PFSK-1 (cell line): ENCODE results near the gene NALCN.

ENCODE experiments used
- FOXP2 ChIP-seq: optimal IDR thresholded peaks from 2 replicates; pipeline ENCODE3; 2011; ENCODE audit warnings: borderline replicate concordance, control low read depth, inconsistent platforms; ENCODE audit not compliant: insufficient read depth; ENCODE audit errors: extremely low read length, extremely low read depth
- POLR2AphosphoS5 ChIP-seq: IDR thresholded peaks from 2 replicates; pipeline ENCODE4 v1.6.1; 2012; ENCODE audit warnings: low read depth, mild to moderate bottlenecking, control low read depth, low read length, moderate library complexity
- REST ChIP-seq, 2 experiments: IDR thresholded peaks; 2 replicates each; pipeline versions ENCODE4 v1.6.1 to v1.8.0; 2011 to 2012; ENCODE audit warnings: low read depth in 2 of 2, low read length in 2 of 2, control low read depth in 1 of 2, inconsistent platforms in 1 of 2, mild to moderate bottlenecking in 1 of 2, moderate library complexity in 1 of 2; ENCODE audit not compliant: insufficient read depth in 1 of 2
- SIN3A ChIP-seq: IDR thresholded peaks from 2 replicates; pipeline ENCODE4 v1.6.1; 2012; ENCODE audit warnings: mild to moderate bottlenecking, low read length, moderate library complexity, borderline replicate concordance; ENCODE audit not compliant: insufficient read depth
- TAF1 ChIP-seq: IDR thresholded peaks from 2 replicates; pipeline ENCODE4 v1.6.1; 2012; ENCODE audit warnings: low read length, control low read depth, borderline replicate concordance; ENCODE audit not compliant: insufficient read depth

Gene NALCN

DNA sequence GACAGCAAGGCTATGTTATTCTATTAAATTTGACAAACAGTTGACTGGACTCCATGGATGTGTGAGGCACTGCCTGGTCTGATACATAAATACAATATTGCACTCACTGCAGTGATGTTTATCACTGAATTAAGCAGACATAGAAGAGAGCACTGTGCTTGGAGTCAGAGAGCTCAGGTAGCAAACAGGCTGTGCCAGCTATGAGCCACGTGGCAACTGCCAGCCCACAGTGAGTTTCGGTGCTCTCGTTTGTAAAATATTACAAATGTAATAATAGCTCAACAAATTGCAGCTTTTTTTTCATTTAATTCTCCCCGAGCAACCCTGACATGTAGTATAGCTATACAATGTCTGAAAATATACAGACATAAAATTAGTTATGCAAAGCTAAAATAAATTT is 237.3 kb downstream of the NALCN start:
- TF ChIP-seq REST (IDR thresholded peaks at IDR 0.05; ENCODE audit: insufficient read depth in 1 of 2, low read depth in 2 of 2, low read length in 2 of 2) (no peak), FOXP2 (no peak), POLR2AphosphoS5 (no peak), TAF1 (no peak), SIN3A (no peak)

GRCh38 chr13:101178406-101178805 is 237.9 kb downstream of the NALCN start:
- TF ChIP-seq TAF1: no peak
- no peak for TF ChIP-seq FOXP2
- TF ChIP-seq POLR2AphosphoS5: no peak
- TF ChIP-seq REST (IDR thresholded peaks at IDR 0.05; ENCODE audit: insufficient read depth in 1 of 2, low read depth in 2 of 2, low read length in 2 of 2): no peak
- no peak for TF ChIP-seq SIN3A

- TF ChIP-seq TAF1 (no peak), FOXP2 (no peak), SIN3A (no peak), POLR2AphosphoS5 (no peak), REST (IDR thresholded peaks at IDR 0.05; ENCODE audit: insufficient read depth in 1 of 2, low read depth in 2 of 2, low read length in 2 of 2) (no peak)
Observed at GRCh38 chr13:101170306-101170705, 246.0 kb downstream of the NALCN start.

DNA sequence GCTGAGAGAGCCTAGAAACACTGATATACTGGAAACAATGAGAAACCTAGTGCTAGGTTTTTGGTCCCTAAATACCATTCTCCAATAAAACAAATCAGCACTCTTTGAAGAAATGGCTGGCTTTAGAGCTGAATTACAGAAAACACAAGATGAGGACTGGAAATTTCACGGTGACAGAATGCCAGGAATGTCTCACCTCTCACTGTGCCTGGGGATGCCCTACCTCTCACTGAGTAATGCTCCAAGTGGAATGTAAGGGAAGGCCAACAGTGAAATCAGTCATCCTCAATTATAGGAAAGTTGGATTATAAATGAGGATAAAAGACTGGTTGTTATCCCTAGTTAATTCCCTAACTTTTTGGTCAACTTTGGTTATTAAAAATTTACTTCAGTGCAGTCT is 259.0 kb downstream of the NALCN start:
- no peak for TF ChIP-seq REST (IDR thresholded peaks at IDR 0.05; ENCODE audit: insufficient read depth in 1 of 2, low read depth in 2 of 2, low read length in 2 of 2)
- no peak for TF ChIP-seq POLR2AphosphoS5
- no peak for TF ChIP-seq FOXP2
- TF ChIP-seq TAF1: no peak
- no peak for TF ChIP-seq SIN3A

GRCh38 chr13:101155920-101156319 is 260.4 kb downstream of the NALCN start:
- no peak for TF ChIP-seq POLR2AphosphoS5
- no peak for TF ChIP-seq TAF1
- no peak for TF ChIP-seq SIN3A
- TF ChIP-seq REST (IDR thresholded peaks at IDR 0.05; ENCODE audit: insufficient read depth in 1 of 2, low read depth in 2 of 2, low read length in 2 of 2): no peak
- no peak for TF ChIP-seq FOXP2
